NCI-H345 treated with DMSO at 0.1 percent for 48 hours (cell line): ENCODE results near the gene TGIF2LY.
"Not testable (repeated sequence)": the region's sequence is repeated elsewhere in the genome, so short reads cannot be mapped to it uniquely, and the experiment has no call there.

Source experiments
- DNase-seq: peaks from one replicate; lab custom pipeline; 2025; ENCODE audit not compliant: unreplicated experiment; lab: John Stamatoyannopoulos, UW

TGIF2LY gene

DNA sequence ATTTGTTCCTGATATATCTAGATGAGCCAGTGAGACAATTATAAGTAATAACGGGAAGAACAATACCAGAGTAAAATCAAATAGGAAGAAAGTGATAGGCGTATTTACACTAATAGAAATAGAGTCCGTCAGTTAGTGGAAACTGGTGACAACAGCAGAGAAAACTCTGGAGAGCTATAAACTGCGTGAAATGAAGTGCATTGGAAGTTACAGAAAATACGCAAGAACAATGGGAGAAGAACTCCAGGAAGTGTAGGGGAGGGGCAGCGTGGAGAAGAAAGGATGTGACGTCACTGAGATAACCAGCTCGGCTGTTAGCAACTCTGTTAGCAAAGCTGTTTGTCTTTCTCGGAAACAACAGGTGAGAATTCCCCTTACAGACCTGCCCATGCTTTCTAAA lies at the start of gene TGIF2LY:
Gene TGIF2LY (plus strand): TSS at position 301 of the 400 bp plus-strand sequence. CDS start 178 bp downstream, outside the sequence.
- DNase-seq, result not testable (repeated sequence)
